Effector memory CD8-positive, alpha-beta T cell (primary cell): ENCODE results near the gene DPM3.
"Not testable (repeated sequence)": the region's sequence is repeated elsewhere in the genome, so short reads cannot be mapped to it uniquely, and the experiment has no call there.

Experiments
- ATAC-seq: fragments of 150-1000 bp; cut with Tn5 transposase; replicated peaks from 2 replicates; pipeline ENCODE4 v1.10.0; 2021; ENCODE audit warnings: mild to moderate bottlenecking, moderate library complexity
- DNase-seq, 3 experiments: peaks; one replicate each; pipeline ENCODE4 v3.0.0; 2021
- H3K27ac Mint-ChIP-seq, 2 donors: one replicate each; pipeline ENCODE4 v1.8.0; 2022; ENCODE audit warnings: mild to moderate bottlenecking in 2 of 2, mixed read lengths in 2 of 2, moderate library complexity in 2 of 2
- H3K27me3 Mint-ChIP-seq, 2 donors: one replicate each; pipeline ENCODE4 v1.8.0; 2022; ENCODE audit warnings: mixed read lengths in 2 of 2
- H3K36me3 Mint-ChIP-seq: one replicate; pipeline ENCODE4 v1.8.0; 2022; ENCODE audit warnings: mild to moderate bottlenecking, moderate library complexity, mixed read lengths; ENCODE audit not compliant: insufficient read depth
- H3K4me1 Mint-ChIP-seq, 2 donors: one replicate each; pipeline ENCODE4 v1.8.0; 2022; ENCODE audit warnings: low read depth in 2 of 2, mixed read lengths in 2 of 2
- H3K4me3 Mint-ChIP-seq, 2 donors: one replicate each; pipeline ENCODE4 v1.8.0; 2022; ENCODE audit warnings: mild to moderate bottlenecking in 2 of 2, mixed read lengths in 2 of 2, moderate library complexity in 2 of 2
- H3K9me3 Mint-ChIP-seq, 2 donors: one replicate each; pipeline ENCODE4 v1.8.0; 2022; ENCODE audit warnings: mixed read lengths in 2 of 2
- total RNA-seq, 9 experiments: gene quantifications; one replicate each; lab custom pipeline; 2026; lab: John Stamatoyannopoulos, UW

The DPM3 gene, protein sequence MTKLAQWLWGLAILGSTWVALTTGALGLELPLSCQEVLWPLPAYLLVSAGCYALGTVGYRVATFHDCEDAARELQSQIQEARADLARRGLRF
- total RNA-seq, result 2.0 to 10.1 (median 5.7) reads per million in 9 experiments

DNA sequence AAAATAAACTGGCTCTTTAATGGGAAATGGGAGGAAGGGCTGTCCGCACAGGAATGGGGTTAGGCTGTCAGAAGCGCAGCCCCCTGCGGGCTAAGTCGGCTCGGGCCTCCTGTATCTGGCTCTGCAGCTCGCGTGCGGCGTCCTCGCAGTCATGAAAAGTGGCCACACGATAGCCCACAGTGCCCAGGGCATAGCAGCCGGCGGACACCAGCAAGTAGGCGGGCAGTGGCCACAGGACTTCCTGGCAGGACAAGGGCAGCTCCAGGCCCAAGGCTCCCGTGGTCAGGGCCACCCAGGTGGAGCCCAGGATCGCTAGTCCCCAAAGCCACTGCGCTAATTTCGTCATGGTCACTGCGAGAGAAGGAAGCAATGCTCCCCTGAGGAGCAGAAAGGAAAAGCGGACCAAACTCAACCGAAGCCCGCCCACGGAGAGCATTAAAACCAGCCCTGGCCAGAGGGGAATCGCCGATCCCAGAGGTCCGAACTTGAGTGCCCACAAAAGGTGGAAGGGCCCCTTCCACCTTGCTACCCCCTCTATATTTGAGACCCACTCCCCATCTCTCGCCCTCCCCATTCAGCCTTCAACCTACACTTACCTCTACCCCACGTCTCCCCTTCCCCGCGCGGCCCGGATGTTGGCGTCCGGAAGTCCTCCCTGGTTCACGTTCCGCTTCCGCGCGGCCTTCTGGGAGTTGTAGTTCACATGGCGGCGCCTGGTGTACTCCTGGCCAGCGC, at the start of gene DPM3:
Gene DPM3, minus strand, starts transcription at position 637 of the 735 bp plus-strand sequence. Its CDS starts 291 bp downstream, at position 346.
- H3K36me3 Mint-ChIP-seq, result peaks cover 12% of the 10 kb centered on the region
- H3K4me1 Mint-ChIP-seq, result peaks cover 29 to 36% of the 10 kb centered on the region in 2 donors
- peak within 1 kb of the TSS; percentile 83 to 95 for H3K4me3 Mint-ChIP-seq
- H3K27ac Mint-ChIP-seq, result peak within 1 kb of the TSS; percentile 85 to 89
- DNase-seq (peak; percentile 79 to 84 (median 83)), ATAC-seq (peak; percentile 62)
- peaks cover 5 to 8% of the 10 kb centered on the region in 2 donors for H3K27me3 Mint-ChIP-seq
- no peaks in the 10 kb centered on the region for H3K9me3 Mint-ChIP-seq

DNA sequence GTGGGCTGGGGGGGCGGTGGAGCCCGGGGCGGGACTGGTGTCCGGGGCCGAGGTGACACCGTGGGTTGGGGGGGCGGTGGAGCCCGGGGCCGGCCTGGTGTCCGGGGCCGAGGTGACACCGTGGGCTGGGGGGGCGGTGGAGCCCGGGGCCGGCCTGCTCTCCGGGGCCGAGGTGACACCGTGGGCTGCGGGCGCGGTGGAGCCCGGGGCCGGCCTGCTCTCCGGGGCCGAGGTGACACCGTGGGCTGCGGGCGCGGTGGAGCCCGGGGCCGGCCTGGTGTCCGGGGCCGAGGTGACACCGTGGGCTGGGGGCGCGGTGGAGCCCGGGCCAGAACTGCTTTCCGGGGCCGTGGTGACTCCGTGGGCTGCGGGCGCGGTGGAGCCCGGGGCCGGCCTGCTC, 49.6 kb upstream of the DPM3 start:
- not testable (repeated sequence) for H3K27me3 Mint-ChIP-seq, H3K9me3 Mint-ChIP-seq, DNase-seq, H3K27ac Mint-ChIP-seq, H3K4me3 Mint-ChIP-seq, ATAC-seq
- H3K36me3 Mint-ChIP-seq, result peaks cover 23% of the 10 kb centered on the region
- H3K4me1 Mint-ChIP-seq, result peaks cover 21 to 26% of the 10 kb centered on the region in 2 donors

DNA sequence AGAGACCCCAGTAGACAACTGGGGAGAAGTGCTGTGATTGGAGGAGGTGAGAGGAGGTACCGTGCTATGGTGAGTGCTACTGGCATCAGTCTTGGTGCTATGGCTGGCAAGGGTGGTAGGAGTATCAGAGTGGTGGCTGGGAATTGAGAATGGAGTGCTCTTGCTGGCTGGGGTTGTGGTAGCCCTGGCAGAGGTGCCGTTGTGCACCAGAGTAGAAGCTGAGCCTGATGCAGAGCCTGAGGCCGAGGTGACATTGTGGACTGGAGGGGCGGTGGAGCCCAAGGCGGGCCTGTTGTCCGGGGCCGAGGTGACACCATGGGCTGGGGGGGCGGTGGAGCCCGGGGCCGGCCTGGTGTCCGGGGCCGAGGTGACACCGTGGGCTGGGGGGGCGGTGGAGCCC, 47.9 kb upstream of the DPM3 start:
- H3K4me3 Mint-ChIP-seq, result peak overlapping the region; percentile 2 to 13
- no peak for ATAC-seq
- H3K36me3 Mint-ChIP-seq, result peaks cover 15% of the 10 kb centered on the region
- no peak for DNase-seq
- no peaks in the 10 kb centered on the region for H3K9me3 Mint-ChIP-seq
- peaks cover 8 to 13% of the 10 kb centered on the region in 2 donors for H3K4me1 Mint-ChIP-seq
- no peaks in the 10 kb centered on the region for H3K27me3 Mint-ChIP-seq
- peak overlapping the region in 1 of 2 donors; percentile 16 for H3K27ac Mint-ChIP-seq

- DNase-seq, result no peak
- no peak overlapping the region for H3K27ac Mint-ChIP-seq
- peaks cover 18% of the 10 kb centered on the region for H3K36me3 Mint-ChIP-seq
- peaks cover 6 to 7% of the 10 kb centered on the region in 2 donors for H3K4me1 Mint-ChIP-seq
- H3K9me3 Mint-ChIP-seq, result no peaks in the 10 kb centered on the region
- H3K4me3 Mint-ChIP-seq, result no peak overlapping the region
- no peaks in the 10 kb centered on the region for H3K27me3 Mint-ChIP-seq
- ATAC-seq, result no peak
Measured at GRCh38 chr1:155187456-155187891, 47.1 kb upstream of the DPM3 start.

GRCh38 chr1:155186794-155187455, 46.6 kb upstream of the DPM3 start:
- no peaks in the 10 kb centered on the region for H3K27me3 Mint-ChIP-seq
- ATAC-seq, result no peak
- H3K4me1 Mint-ChIP-seq, result peaks cover 2 to 4% of the 10 kb centered on the region in 2 donors
- H3K9me3 Mint-ChIP-seq, result no peaks in the 10 kb centered on the region
- no peak overlapping the region for H3K27ac Mint-ChIP-seq
- peaks cover 18% of the 10 kb centered on the region for H3K36me3 Mint-ChIP-seq
- H3K4me3 Mint-ChIP-seq, result no peak overlapping the region
- DNase-seq, result no peak

- Mint-ChIP-seq H3K4me1 (peaks cover 2 to 4% of the 10 kb centered on the region in 2 donors), H3K36me3 (peaks cover 18% of the 10 kb centered on the region), H3K4me3 (no peak overlapping the region), H3K27me3 (no peaks in the 10 kb centered on the region), H3K27ac (no peak overlapping the region), H3K9me3 (no peaks in the 10 kb centered on the region)
- ATAC-seq (no peak), DNase-seq (no peak)
Measured at GRCh38 chr1:155186067-155186793, 45.9 kb upstream of the DPM3 start.

- H3K4me1 Mint-ChIP-seq, result peaks cover 2 to 4% of the 10 kb centered on the region in 2 donors
- no peak overlapping the region for H3K4me3 Mint-ChIP-seq
- DNase-seq (no peak), ATAC-seq (no peak)
- no peaks in the 10 kb centered on the region for H3K9me3 Mint-ChIP-seq
- peaks cover 18% of the 10 kb centered on the region for H3K36me3 Mint-ChIP-seq
- H3K27me3 Mint-ChIP-seq, result no peaks in the 10 kb centered on the region
- H3K27ac Mint-ChIP-seq, result no peak overlapping the region
Measured at GRCh38 chr1:155185783-155186066, 45.4 kb upstream of the DPM3 start.

- Mint-ChIP-seq H3K27me3 (no peaks in the 10 kb centered on the region), H3K4me1 (peaks cover 2 to 4% of the 10 kb centered on the region in 2 donors), H3K9me3 (no peaks in the 10 kb centered on the region), H3K27ac (no peak overlapping the region), H3K4me3 (no peak overlapping the region), H3K36me3 (peaks cover 18% of the 10 kb centered on the region)
- DNase-seq (no peak), ATAC-seq (peak; percentile 43)
Measured at GRCh38 chr1:155184835-155185782, 44.8 kb upstream of the DPM3 start.

- peaks cover 2 to 4% of the 10 kb centered on the region in 2 donors for H3K4me1 Mint-ChIP-seq
- ATAC-seq, result no peak
Measured at GRCh38 chr1:155184351-155184811, 44.0 kb upstream of the DPM3 start.

GRCh38 chr1:155183775-155184221, 43.5 kb upstream of the DPM3 start:
- Mint-ChIP-seq H3K27ac (no peak overlapping the region), H3K27me3 (no peaks in the 10 kb centered on the region)

More at GRCh38 chr1:155184351-155184811, 44.0 kb upstream of the DPM3 start:
- Mint-ChIP-seq H3K9me3 (no peaks in the 10 kb centered on the region), H3K4me3 (no peak overlapping the region), H3K36me3 (peaks cover 22% of the 10 kb centered on the region), H3K27me3 (no peaks in the 10 kb centered on the region), H3K27ac (no peak overlapping the region)
- DNase-seq, result no peak

GRCh38 chr1:155182052-155182550, 41.8 kb upstream of the DPM3 start:
- Mint-ChIP-seq H3K9me3 (no peaks in the 10 kb centered on the region), H3K27ac (no peak overlapping the region), H3K36me3 (peaks cover 17% of the 10 kb centered on the region), H3K4me3 (no peak overlapping the region), H3K27me3 (no peaks in the 10 kb centered on the region), H3K4me1 (peaks cover 0 to 3% of the 10 kb centered on the region in 2 donors)
- ATAC-seq (no peak), DNase-seq (no peak)

More at GRCh38 chr1:155183775-155184221, 43.5 kb upstream of the DPM3 start:
- Mint-ChIP-seq H3K36me3 (peaks cover 22% of the 10 kb centered on the region), H3K4me1 (peaks cover 2 to 4% of the 10 kb centered on the region in 2 donors), H3K9me3 (no peaks in the 10 kb centered on the region), H3K4me3 (no peak overlapping the region)
- ATAC-seq, result no peak
- no peak for DNase-seq

DNA sequence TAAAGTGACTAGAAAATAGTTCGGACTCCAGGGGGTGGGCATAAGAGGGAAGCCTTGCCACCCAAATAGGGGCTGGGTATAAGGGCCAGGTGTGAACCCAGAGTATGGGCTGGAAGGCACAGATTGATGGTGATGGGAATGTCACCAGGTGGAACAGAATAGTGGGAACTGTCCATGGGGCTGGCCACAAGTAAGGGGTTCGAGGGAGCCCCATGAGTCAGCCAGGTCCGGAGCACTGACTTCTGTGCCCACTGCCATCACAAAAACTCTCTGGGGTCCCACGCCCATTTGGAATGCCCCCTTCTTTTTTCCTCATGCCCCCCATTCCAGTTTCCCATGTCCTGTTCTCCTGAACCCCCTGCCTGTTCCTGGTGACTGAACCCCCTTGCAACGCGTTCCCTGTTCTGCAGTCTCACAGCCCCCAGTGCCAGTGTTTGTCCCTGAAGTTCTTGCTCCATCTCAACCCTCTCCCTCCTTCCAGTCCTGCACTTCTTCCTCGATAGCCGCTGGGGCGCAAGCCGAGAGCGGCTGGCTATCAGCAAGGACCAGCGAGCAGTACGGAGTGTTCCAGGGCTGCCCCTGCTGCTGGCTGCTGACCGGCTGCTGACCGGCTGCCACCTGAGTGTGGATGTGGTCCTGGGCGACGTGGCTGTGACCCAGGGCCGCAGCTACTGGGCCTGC, 41.2 kb upstream of the DPM3 start:
- Mint-ChIP-seq H3K4me1 (peaks cover 5 to 8% of the 10 kb centered on the region in 2 donors), H3K4me3 (no peak overlapping the region), H3K36me3 (peaks cover 21% of the 10 kb centered on the region), H3K9me3 (no peaks in the 10 kb centered on the region), H3K27ac (no peak overlapping the region), H3K27me3 (no peaks in the 10 kb centered on the region)
- DNase-seq (no peak), ATAC-seq (no peak)
